ENCODE measurements around the gene PRKCA. TPM values are rescaled to one million over a fixed set of nuclear protein-coding genes. Genes with fewer than 3 reads are reported as not detected.

The PRKCA gene
- total and polyA plus RNA-seq, 2 donors (not counting 3 experiments of a cell fraction or from before 2014, with no cell fraction given): 7.5 to 34.2 TPM

DNA sequence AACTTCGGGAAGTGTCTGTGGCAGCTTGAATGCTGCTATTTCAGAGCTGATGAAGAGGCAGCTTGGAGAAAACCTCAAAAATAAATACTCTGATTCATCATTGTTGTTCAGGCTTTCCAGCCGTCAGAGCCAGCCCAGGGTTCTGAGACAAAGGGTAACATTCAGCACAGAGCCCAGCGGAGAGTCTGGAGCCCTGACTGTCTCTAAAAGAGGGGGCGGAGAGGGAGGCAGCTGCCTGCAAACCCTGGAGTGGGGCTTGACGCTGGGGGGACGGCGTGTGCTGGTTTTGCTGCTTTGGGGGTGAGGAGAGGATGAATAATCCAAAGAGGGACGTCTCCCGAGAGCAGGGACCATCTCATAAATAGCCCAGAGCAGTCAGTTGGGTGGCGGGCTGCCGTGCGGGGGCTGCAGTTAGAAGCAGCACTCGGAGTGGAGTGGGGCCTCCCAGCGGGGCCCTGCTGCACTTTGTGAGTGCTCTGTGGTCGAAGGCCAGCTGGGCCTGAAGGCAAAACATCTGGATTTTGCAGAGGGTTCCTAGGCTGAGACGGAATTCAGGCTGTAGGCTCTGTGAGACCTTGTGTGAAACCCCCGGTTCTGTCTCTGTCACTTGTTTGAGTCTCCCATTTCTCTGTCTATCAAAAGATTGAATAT lies 237.8 kb downstream of the PRKCA start:
- FAIRE-seq (peak; percentile 73), DNase-seq (ENCODE audit: low read depth, low spot score) (no peak)
- POLR2A ChIA-PET: no interaction called here
- no peak overlapping the region for H3K9ac ChIP-seq (replicated peaks; ENCODE audit: extremely low read depth, insufficient read depth, low read length)
- no TSS peak for BruUV-seq (replicated peaks)
- H3K4me2 ChIP-seq (ENCODE audit: insufficient read depth, low read length): no peak overlapping the region
- dilution Hi-C loops (cut with MboI; ENCODE audit: extremely low pct_ligation_motif_present, low sequenced_read_pairs) (no loop called here), intact Hi-C loops (cut with micrococcal nuclease) (no loop called here)
- TF ChIP-seq, protein P1, sequence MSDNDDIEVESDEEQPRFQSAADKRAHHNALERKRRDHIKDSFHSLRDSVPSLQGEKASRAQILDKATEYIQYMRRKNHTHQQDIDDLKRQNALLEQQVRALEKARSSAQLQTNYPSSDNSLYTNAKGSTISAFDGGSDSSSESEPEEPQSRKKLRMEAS (IDR thresholded peaks at IDR 0.05; ENCODE audit: insufficient read depth, insufficient read length): no peak
- TF ChIP-seq MYC (IDR thresholded peaks at IDR 0.05; ENCODE audit: low read depth, low read length): no peak
- no peak for TF ChIP-seq POLR2A (IDR thresholded peaks at IDR 0.05; ENCODE audit: low read depth, low read length)
- TF ChIP-seq EZH2 (IDR thresholded peaks at IDR 0.05; ENCODE audit: borderline replicate concordance, low read depth, low read length, severe bottlenecking): no peak
- TF ChIP-seq POLR2AphosphoS5 (IDR thresholded peaks at IDR 0.05; ENCODE audit: insufficient read depth, low read depth, low read length): no peak
- TF ChIP-seq CTCF (IDR thresholded peaks at IDR 0.05; ENCODE audit: extremely low read depth in 1 of 2, insufficient read depth in 1 of 2, low read depth in 1 of 2, low read length in 2 of 2): no peak
- no peak for TF ChIP-seq FOS (IDR thresholded peaks at IDR 0.05; ENCODE audit: borderline replicate concordance, insufficient read depth, low read length)
- TF ChIP-seq JUN (IDR thresholded peaks at IDR 0.05; ENCODE audit: borderline replicate concordance, insufficient read depth, insufficient read length, low read depth): no peak
- no peak for TF ChIP-seq GATA2 (IDR thresholded peaks at IDR 0.05; ENCODE audit: insufficient read depth, insufficient read length, low read depth, low read length)
- H3K36me3 ChIP-seq (ENCODE audit: control insufficient read depth in 2 of 2, extremely low read depth in 1 of 2, insufficient read depth in 2 of 2, low read length in 2 of 2): no peaks in the 10 kb centered on the region
- no peaks in the 10 kb centered on the region for H3K9me3 ChIP-seq (replicated peaks; ENCODE audit: control insufficient read depth, insufficient read depth, low read length)
- H2AFZ ChIP-seq (ENCODE audit: low read depth, low read length): no peak overlapping the region
- CTCF ChIA-PET: interaction anchor here (0.8 to 1.4 kb wide), 3 partner anchors 10 to 27 kb away, joined by 3 to 4 read pairs (median 3); no protein-coding TSS in a partner anchor
- H3K79me2 ChIP-seq (ENCODE audit: control insufficient read depth, insufficient read depth, low read length): peaks cover 4% of the 10 kb centered on the region
- H3K4me3 ChIP-seq (replicated peaks in 1 of 3; ENCODE audit: insufficient read depth in 1 of 3, low read depth in 1 of 3, low read length in 3 of 3): no peak overlapping the region
- H3K9me1 ChIP-seq (replicated peaks; ENCODE audit: control insufficient read depth, extremely low read depth, insufficient read depth, low read length): no peaks in the 10 kb centered on the region
- H3K27me3 ChIP-seq (ENCODE audit: control insufficient read depth in 2 of 2, insufficient read depth in 2 of 2, low read length in 2 of 2): no peaks in the 10 kb centered on the region
- peaks cover 17% of the 10 kb centered on the region for H3K4me1 ChIP-seq (ENCODE audit: control insufficient read depth, extremely low read depth, insufficient read depth, low read length)
- no peaks in the 10 kb centered on the region for H4K20me1 ChIP-seq (replicated peaks; ENCODE audit: control insufficient read depth, extremely low read depth, insufficient read depth, low read length)
- H3K27ac ChIP-seq (ENCODE audit: insufficient read depth, low read depth, low read length): no peak overlapping the region

All from endothelial cell of umbilical vein (primary cell).